H9 (cell line): ENCODE data around the gene CNGB1. TPM values are rescaled to one million over a fixed set of nuclear protein-coding genes. Genes with fewer than 3 reads are reported as not detected.

Experiments used
- DNase-seq: peaks from one replicate; pipeline ENCODE4 v3.0.0-alpha.2; 2017
- H2AFZ ChIP-seq: one replicate; pipeline ENCODE4 v1.6.1; 2013; ENCODE audit warnings: mild to moderate bottlenecking, low read length, control low read depth, moderate library complexity
- H2AK5ac ChIP-seq: 2 replicates; pipeline ENCODE4 v1.6.1; 2013; ENCODE audit warnings: low read length, control low read depth, mixed read lengths; ENCODE audit not compliant: insufficient read length
- H2BK120ac ChIP-seq: one replicate; pipeline ENCODE4 v1.6.1; 2013; ENCODE audit warnings: low read depth, mild to moderate bottlenecking, low read length, control low read depth, inconsistent platforms; ENCODE audit not compliant: poor library complexity, severe bottlenecking
- H2BK12ac ChIP-seq: 2 replicates; pipeline ENCODE4 v1.6.1; 2013; ENCODE audit warnings: low read length, control low read depth, mixed read lengths, low read depth; ENCODE audit not compliant: insufficient read length
- H2BK15ac ChIP-seq: 2 replicates; pipeline ENCODE4 v1.6.1; 2013; ENCODE audit warnings: low read depth, low read length, control low read depth
- H2BK20ac ChIP-seq: one replicate; pipeline ENCODE4 v1.6.1; 2013; ENCODE audit warnings: low read depth, mild to moderate bottlenecking, low read length, control low read depth, inconsistent platforms; ENCODE audit not compliant: poor library complexity, severe bottlenecking
- H2BK5ac ChIP-seq: 2 replicates; pipeline ENCODE4 v1.6.1; 2013; ENCODE audit warnings: low read length, control low read depth, mixed read lengths; ENCODE audit not compliant: insufficient read length
- H3K14ac ChIP-seq: 2 replicates; pipeline ENCODE4 v1.6.1; 2013; ENCODE audit warnings: low read length, control low read depth; ENCODE audit not compliant: insufficient read depth
- H3K18ac ChIP-seq: 2 replicates; pipeline ENCODE4 v1.6.1; 2013; ENCODE audit warnings: low read depth, mild to moderate bottlenecking, mixed read lengths, low read length, control low read depth; ENCODE audit not compliant: insufficient read length
- H3K23ac ChIP-seq: 2 replicates; pipeline ENCODE4 v1.6.1; 2013; ENCODE audit warnings: low read length, control low read depth, mixed read lengths, low read depth; ENCODE audit not compliant: insufficient read length
- H3K23me2 ChIP-seq: 2 replicates; pipeline ENCODE4 v1.6.1; 2013; ENCODE audit warnings: low read depth, mild to moderate bottlenecking, mixed read lengths, low read length, control low read depth; ENCODE audit not compliant: insufficient read length, poor library complexity, severe bottlenecking
- H3K27ac ChIP-seq: 2 replicates; pipeline ENCODE4 v1.5.1; 2013; ENCODE audit warnings: low read length, control low read depth, mixed read lengths, low read depth; ENCODE audit not compliant: insufficient read length
- H3K27me3 ChIP-seq: 2 replicates; pipeline ENCODE4 v1.6.1; 2013; ENCODE audit warnings: low read length, control low read depth, inconsistent platforms; ENCODE audit not compliant: insufficient read depth
- H3K4ac ChIP-seq: 2 replicates; pipeline ENCODE4 v1.6.1; 2013; ENCODE audit warnings: low read depth, mild to moderate bottlenecking, control low read depth, inconsistent platforms, low read length, moderate library complexity
- H3K4me1 ChIP-seq: 2 replicates; pipeline ENCODE4 v1.6.1; 2013; ENCODE audit warnings: low read length, control low read depth, inconsistent platforms; ENCODE audit not compliant: insufficient read depth
- H3K4me2 ChIP-seq: 2 replicates; pipeline ENCODE4 v1.6.1; 2013; ENCODE audit warnings: low read length, control low read depth, mixed read lengths; ENCODE audit not compliant: insufficient read length, insufficient read depth
- H3K56ac ChIP-seq: 2 replicates; pipeline ENCODE4 v1.6.1; 2013; ENCODE audit warnings: low read depth, mild to moderate bottlenecking, mixed read lengths, low read length, control low read depth; ENCODE audit not compliant: insufficient read length
- H3K79me1 ChIP-seq: 2 replicates; pipeline ENCODE4 v1.6.1; 2013; ENCODE audit warnings: low read depth, mild to moderate bottlenecking, moderate library complexity, low read length, control low read depth, inconsistent platforms; ENCODE audit not compliant: insufficient read depth, poor library complexity, severe bottlenecking
- H3K79me2 ChIP-seq: 2 replicates; pipeline ENCODE4 v1.6.1; 2013; ENCODE audit warnings: low read length, control low read depth, inconsistent platforms; ENCODE audit not compliant: insufficient read depth
- H3K9ac ChIP-seq: 2 replicates; pipeline ENCODE4 v1.6.1; 2013; ENCODE audit warnings: low read length, control low read depth, mixed read lengths; ENCODE audit not compliant: insufficient read length; ENCODE audit errors: extremely low read depth
- H3K9me3 ChIP-seq: one replicate; pipeline ENCODE4 v1.6.1; 2013; ENCODE audit warnings: low read depth, low read length, inconsistent platforms; ENCODE audit not compliant: control insufficient read depth
- H3T11ph ChIP-seq: one replicate; pipeline ENCODE4 v1.6.1; 2013; ENCODE audit warnings: mild to moderate bottlenecking, low read length, control low read depth, inconsistent platforms
- H4K20me1 ChIP-seq: one replicate; pipeline ENCODE4 v1.6.1; 2013; ENCODE audit not compliant: control insufficient read depth, insufficient read length, insufficient read depth
- H4K5ac ChIP-seq: 2 replicates; pipeline ENCODE4 v1.6.1; 2013; ENCODE audit warnings: low read depth, mild to moderate bottlenecking, mixed read lengths, low read length, control low read depth; ENCODE audit not compliant: insufficient read length
- H4K8ac ChIP-seq: replicated peaks from 2 replicates; pipeline ENCODE4 v1.6.1; 2013; ENCODE audit warnings: low read length, control low read depth, mixed read lengths, low read depth; ENCODE audit not compliant: insufficient read length
- H4K91ac ChIP-seq: 2 replicates; pipeline ENCODE4 v1.6.1; 2013; ENCODE audit warnings: low read depth, mild to moderate bottlenecking, moderate library complexity, mixed read lengths, low read length, control low read depth; ENCODE audit not compliant: insufficient read length
- H3K27ac Mint-ChIP-seq, 3 experiments: 2 replicates in 2 of 3; 3 replicates in 1 of 3; pipeline ENCODE4 v1.8.0; 2020 to 2021; ENCODE audit warnings: mixed read lengths in 3 of 3, mild to moderate bottlenecking in 1 of 3, moderate library complexity in 1 of 3
- H3K27me3 Mint-ChIP-seq: 2 replicates; pipeline ENCODE4 v1.8.0; 2021; ENCODE audit warnings: low read depth, mild to moderate bottlenecking, moderate library complexity, mixed read lengths
- H3K36me3 Mint-ChIP-seq, 3 experiments: 2 replicates in 2 of 3; 3 replicates in 1 of 3; pipeline ENCODE4 v1.8.0; 2020 to 2021; ENCODE audit warnings: low read depth in 3 of 3, mixed read lengths in 3 of 3; ENCODE audit not compliant: insufficient read depth in 1 of 3
- H3K4me1 Mint-ChIP-seq, 2 experiments: 2 replicates each; pipeline ENCODE4 v1.8.0; 2020; ENCODE audit warnings: mixed read lengths in 2 of 2
- H3K4me3 Mint-ChIP-seq, 2 experiments: 2 replicates in 1 of 2; 3 replicates in 1 of 2; pipeline ENCODE4 v1.8.0; 2020 to 2021; ENCODE audit warnings: mild to moderate bottlenecking in 2 of 2, mixed read lengths in 2 of 2, moderate library complexity in 1 of 2
- H3K9me3 Mint-ChIP-seq, 2 experiments: 2 replicates in 1 of 2; 3 replicates in 1 of 2; pipeline ENCODE4 v1.8.0; 2020; ENCODE audit warnings: mild to moderate bottlenecking in 2 of 2, mixed read lengths in 2 of 2, moderate library complexity in 1 of 2
- CTCF ChIP-seq: fragments of 200-600 bp; sonication (generic); conservative IDR thresholded peaks from 3 replicates; pipeline ENCODE4 v1.8.0; 2021; ENCODE audit warnings: antibody characterized with exemption, mild to moderate bottlenecking
- WGBS: extraction: QIAGEN DNeasy Blood & Tissue Kit; methylation state at CpG from one replicate; pipeline ENCODE4 v1.1.7; 2013; ENCODE audit warnings: missing lambda C conversion rate, low lambda C conversion rate, mixed read lengths; ENCODE audit not compliant: insufficient read length; ENCODE audit errors: extremely low coverage; 5-methylcytosine and 5-hydroxymethylcytosine counted together
- total RNA-seq: library from RNA; stranded (reverse); gene quantifications from 2 replicates; pipeline ENCODE4 v1.2.1, GENCODE V29; 2021

Gene CNGB1
- total RNA-seq, 1 experiment from 2014 or later: not detected

DNA sequence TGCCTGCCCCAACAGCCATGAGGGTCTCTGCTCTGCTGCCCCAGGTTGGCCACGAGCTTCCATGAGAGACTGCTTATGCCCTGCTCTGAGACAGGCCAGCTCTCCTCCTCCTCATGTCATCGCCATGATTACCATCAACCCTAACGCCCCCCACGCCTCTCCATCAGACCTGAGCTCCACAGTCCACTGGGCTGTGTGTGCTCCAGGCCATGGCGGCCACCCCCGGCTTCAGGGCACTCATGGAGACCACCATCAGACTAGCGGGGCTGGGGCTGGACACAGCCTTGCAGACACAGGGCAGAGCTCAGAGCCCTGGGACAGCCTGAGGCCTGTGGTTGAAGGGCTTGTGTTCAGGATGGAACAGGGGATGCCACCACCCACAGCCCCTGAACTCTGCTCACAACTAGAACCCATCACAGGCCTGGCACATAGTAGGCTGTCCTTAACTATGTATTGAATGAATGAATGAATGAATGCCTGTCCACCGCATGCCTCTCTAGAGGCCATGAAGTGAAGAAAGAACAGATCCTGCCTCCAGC, 14.6 kb downstream of the CNGB1 start:
- DNase-seq: no peak
- Histone ChIP-seq H2AFZ (no peak overlapping the region), H3K23ac (no peak overlapping the region), H3K79me1 (no peaks in the 10 kb centered on the region), H4K8ac (no peak overlapping the region), H2AK5ac (no peak overlapping the region), H2BK5ac (no peak overlapping the region), H3K4ac (no peak overlapping the region), H3K56ac (no peak overlapping the region), H3K4me1 (no peaks in the 10 kb centered on the region), H3K9ac (no peak overlapping the region), H3K9me3 (no peaks in the 10 kb centered on the region), H3K23me2 (no peaks in the 10 kb centered on the region), H3K18ac (no peak overlapping the region), H3K79me2 (no peaks in the 10 kb centered on the region), H3K4me2 (no peak overlapping the region), H2BK15ac (no peak overlapping the region), H4K5ac (no peak overlapping the region), H4K91ac (no peak overlapping the region), H2BK20ac (no peak overlapping the region), H3K14ac (no peak overlapping the region), H3T11ph (no peak overlapping the region), H3K27ac (no peak overlapping the region), H3K27me3 (no peaks in the 10 kb centered on the region), H2BK120ac (no peak overlapping the region), H4K20me1 (no peaks in the 10 kb centered on the region), H2BK12ac (no peak overlapping the region)
- H3K4me1 Mint-ChIP-seq: peaks cover 16 to 29% of the 10 kb centered on the region in 2 experiments; a peak in 3 of 4 replicates
- H3K27ac Mint-ChIP-seq: no peak overlapping the region; a peak in 1 of 7 replicates
- no CpG with 5 or more reads among the region's 8 CpGs for WGBS
- no peaks in the 10 kb centered on the region; the same call in 1 of the 2 replicates for H3K27me3 Mint-ChIP-seq
- no peaks in the 10 kb centered on the region for H3K9me3 Mint-ChIP-seq
- H3K4me3 Mint-ChIP-seq: no peak overlapping the region
- no peaks in the 10 kb centered on the region for H3K36me3 Mint-ChIP-seq
- no peak for TF ChIP-seq CTCF
